Neural progenitor cell (in vitro differentiated cells): ENCODE results near the gene RPL3. TPM values are rescaled to one million over a fixed set of nuclear protein-coding genes. Genes with fewer than 3 reads are reported as not detected.
"Not testable (repeated sequence)": the region's sequence is repeated elsewhere in the genome, so short reads cannot be mapped to it uniquely, and the experiment has no call there.

Experiments used
- DNase-seq: peaks from one replicate; pipeline ENCODE4 v3.0.0-alpha.2; 2016; ENCODE audit warnings: low spot score
- H2AFZ ChIP-seq: fragments of 200-600 bp; sonication (generic); replicated peaks from 2 replicates; pipeline ENCODE4 v1.6.1; 2016; ENCODE audit warnings: antibody characterized with exemption
- H3F3A ChIP-seq: fragments of 200-600 bp; sonication (generic); 2 replicates; pipeline ENCODE4 v1.6.1; 2016; ENCODE audit warnings: antibody characterized with exemption, low read depth
- H3K27ac ChIP-seq: fragments of 200-600 bp; sonication (generic); 2 replicates; pipeline ENCODE4 v1.5.1; 2016; ENCODE audit warnings: mild to moderate bottlenecking
- H3K27me3 ChIP-seq: fragments of 200-600 bp; sonication (generic); 2 replicates; pipeline ENCODE4 v1.6.1; 2016; ENCODE audit warnings: mild to moderate bottlenecking, moderate library complexity
- H3K36me3 ChIP-seq: fragments of 200-600 bp; sonication (generic); 2 replicates; pipeline ENCODE4 v1.5.1; 2016
- H3K4me1 ChIP-seq: fragments of 200-600 bp; sonication (generic); 2 replicates; pipeline ENCODE4 v1.6.1; 2016; ENCODE audit warnings: mixed run types
- H3K4me2 ChIP-seq: fragments of 200-600 bp; sonication (generic); 2 replicates; pipeline ENCODE4 v1.6.1; 2016
- H3K4me3 ChIP-seq: fragments of 200-600 bp; sonication (generic); 2 replicates; pipeline ENCODE4 v1.5.1; 2016
- H3K79me2 ChIP-seq: fragments of 200-600 bp; sonication (generic); 2 replicates; pipeline ENCODE4 v1.6.1; 2016; ENCODE audit warnings: low read depth
- H3K9ac ChIP-seq: fragments of 200-600 bp; sonication (generic); 2 replicates; pipeline ENCODE4 v1.6.1; 2016
- H3K9me3 ChIP-seq: fragments of 200-600 bp; sonication (generic); 2 replicates; pipeline ENCODE4 v1.5.1; 2016; ENCODE audit warnings: low read depth
- H4K20me1 ChIP-seq: fragments of 200-600 bp; sonication (generic); 2 replicates; pipeline ENCODE4 v1.6.1; 2016; ENCODE audit warnings: low read depth
- H3K27ac Mint-ChIP-seq: 3 replicates; pipeline ENCODE4 v1.8.0; 2021; ENCODE audit warnings: mixed read lengths
- H3K27me3 Mint-ChIP-seq: 2 replicates; pipeline ENCODE4 v1.8.0; 2022; ENCODE audit warnings: low read depth, mild to moderate bottlenecking, inconsistent platforms, moderate library complexity, mixed read lengths; ENCODE audit not compliant: insufficient read depth
- H3K36me3 Mint-ChIP-seq: 3 replicates; pipeline ENCODE4 v1.8.0; 2021; ENCODE audit warnings: mixed read lengths
- H3K4me1 Mint-ChIP-seq: 3 replicates; pipeline ENCODE4 v1.8.0; 2021; ENCODE audit warnings: mixed read lengths
- H3K4me3 Mint-ChIP-seq: 3 replicates; pipeline ENCODE4 v1.8.0; 2021; ENCODE audit warnings: mild to moderate bottlenecking, moderate library complexity, mixed read lengths
- H3K9me3 Mint-ChIP-seq: 3 replicates; pipeline ENCODE4 v1.8.0; 2020; ENCODE audit warnings: mixed read lengths
- CTCF ChIP-seq: fragments of 200-600 bp; sonication (generic); IDR thresholded peaks from 2 replicates; pipeline ENCODE4 v1.5.1; 2017; ENCODE audit warnings: antibody characterized with exemption, mild to moderate bottlenecking
- EZH2 ChIP-seq: fragments of 200-600 bp; sonication (generic); IDR thresholded peaks from 2 replicates; pipeline ENCODE4 v1.6.1; 2017; ENCODE audit warnings: antibody characterized with exemption, mild to moderate bottlenecking, moderate library complexity
- EZH2phosphoT487 ChIP-seq: fragments of 200-600 bp; sonication (generic); IDR thresholded peaks from 2 replicates; pipeline ENCODE4 v1.6.1; 2017; ENCODE audit warnings: antibody characterized with exemption
- total RNA-seq: library from RNA; depleted of rRNA; stranded (reverse); fragments of >200 nt; gene quantifications from 2 replicates; pipeline ENCODE4 v1.2.3, GENCODE V29; 2015; ENCODE audit warnings: low replicate concordance

The RPL3 gene
- total RNA-seq, 1 donor from 2014 or later: 3,021 TPM

- H3K4me1 ChIP-seq, H3K27ac ChIP-seq, H3K9ac ChIP-seq, H3K4me3 Mint-ChIP-seq, H3K36me3 ChIP-seq, H3F3A ChIP-seq, H3K9me3 Mint-ChIP-seq, H2AFZ ChIP-seq, H3K79me2 ChIP-seq, DNase-seq, H3K27ac Mint-ChIP-seq, H3K27me3 Mint-ChIP-seq, H3K4me3 ChIP-seq, H3K27me3 ChIP-seq, H3K4me2 ChIP-seq, H3K9me3 ChIP-seq: not testable (repeated sequence)
- H4K20me1 ChIP-seq: peaks cover 16% of the 10 kb centered on the region
- peaks cover 19% of the 10 kb centered on the region for H3K4me1 Mint-ChIP-seq
- H3K36me3 Mint-ChIP-seq: peaks cover 15% of the 10 kb centered on the region
Observed at GRCh38 chr22:39357110-39358108, 38.0 kb upstream of the RPL3 start.

GRCh38 chr22:39356464-39356863 is 37.0 kb upstream of the RPL3 start:
- Histone ChIP-seq H2AFZ (no peak overlapping the region), H3K9me3 (no peaks in the 10 kb centered on the region), H3K36me3 (no peaks in the 10 kb centered on the region), H3K4me2 (no peak overlapping the region), H3K4me3 (no peak overlapping the region), H3K9ac (no peak overlapping the region), H4K20me1 (peaks cover 18% of the 10 kb centered on the region), H3F3A (no peaks in the 10 kb centered on the region), H3K27ac (no peak overlapping the region), H3K4me1 (no peaks in the 10 kb centered on the region), H3K27me3 (no peaks in the 10 kb centered on the region), H3K79me2 (no peaks in the 10 kb centered on the region)
- Mint-ChIP-seq H3K4me3 (no peak overlapping the region), H3K36me3 (peaks cover 15% of the 10 kb centered on the region), H3K9me3 (no peaks in the 10 kb centered on the region), H3K27me3 (peaks cover 5% of the 10 kb centered on the region), H3K4me1 (peaks cover 27% of the 10 kb centered on the region), H3K27ac (no peak overlapping the region)
- no peak for TF ChIP-seq EZH2
- TF ChIP-seq EZH2phosphoT487: no peak
- TF ChIP-seq CTCF: no peak
- DNase-seq: no peak

GRCh38 chr22:39355805-39356204 is 36.4 kb upstream of the RPL3 start:
- H3K9ac ChIP-seq, H3F3A ChIP-seq, H3K4me3 Mint-ChIP-seq, H3K27me3 ChIP-seq, H3K4me3 ChIP-seq, H2AFZ ChIP-seq, H3K4me1 ChIP-seq, H3K27ac ChIP-seq, H3K4me2 ChIP-seq, H3K27ac Mint-ChIP-seq, H3K9me3 Mint-ChIP-seq, H3K79me2 ChIP-seq, DNase-seq, H3K36me3 ChIP-seq, H3K27me3 Mint-ChIP-seq, H3K9me3 ChIP-seq: not testable (repeated sequence)
- H3K4me1 Mint-ChIP-seq: peaks cover 29% of the 10 kb centered on the region
- H4K20me1 ChIP-seq: peaks cover 21% of the 10 kb centered on the region
- H3K36me3 Mint-ChIP-seq: peaks cover 15% of the 10 kb centered on the region

- peaks cover 11% of the 10 kb centered on the region for H3K27me3 ChIP-seq
- H2AFZ ChIP-seq: no peak overlapping the region
- H3K27me3 Mint-ChIP-seq: peaks cover 5% of the 10 kb centered on the region
- H3K36me3 Mint-ChIP-seq: peaks cover 10% of the 10 kb centered on the region
- no peaks in the 10 kb centered on the region for H3K9me3 Mint-ChIP-seq
- H3K4me2 ChIP-seq: no peak overlapping the region
- no peak overlapping the region for H3K4me3 ChIP-seq
- no peaks in the 10 kb centered on the region for H3K36me3 ChIP-seq
- H3K79me2 ChIP-seq: no peaks in the 10 kb centered on the region
- H3K4me1 Mint-ChIP-seq: peaks cover 27% of the 10 kb centered on the region
- H3K27ac ChIP-seq: no peak overlapping the region
- H4K20me1 ChIP-seq: peaks cover 20% of the 10 kb centered on the region
- H3K27ac Mint-ChIP-seq: no peak overlapping the region
- DNase-seq: no peak
- TF ChIP-seq CTCF (no peak), EZH2phosphoT487 (no peak), EZH2 (no peak)
- no peak overlapping the region for H3K9ac ChIP-seq
- H3K4me1 ChIP-seq: peaks cover 6% of the 10 kb centered on the region
- H3K4me3 Mint-ChIP-seq: no peak overlapping the region
- peaks cover 12% of the 10 kb centered on the region for H3F3A ChIP-seq
- H3K9me3 ChIP-seq: no peaks in the 10 kb centered on the region
Observed at GRCh38 chr22:39355080-39355479, 35.7 kb upstream of the RPL3 start.
